ENCODE measurements around the gene BCAP31. TPM values are rescaled to one million over a fixed set of nuclear protein-coding genes. Genes with fewer than 3 reads are reported as not detected.

BCAP31 gene
- total RNA-seq (ENCODE audit: low replicate concordance): 75.4 and 111 TPM in 2 replicates

- TF ChIP-seq CTCF (IDR thresholded peaks at IDR 0.05; ENCODE audit: insufficient read depth, low read length): no peak
- peak; percentile 75 for DNase-seq (ENCODE audit: low read depth)
- peak within 1 kb of the TSS; percentile 72 for H3K4me3 ChIP-seq (ENCODE audit: low read depth, low read length)
Measured at GRCh38 chrX:153724252-153725038, at the start of gene BCAP31, which contains the start of gene ABCD1. BCAP31 (minus strand) TSS chrX:153724387; CDS start chrX:153723244, 1,143 bp downstream. ABCD1 (plus strand) TSS chrX:153724856; CDS start chrX:153725267, 411 bp downstream.

DNA sequence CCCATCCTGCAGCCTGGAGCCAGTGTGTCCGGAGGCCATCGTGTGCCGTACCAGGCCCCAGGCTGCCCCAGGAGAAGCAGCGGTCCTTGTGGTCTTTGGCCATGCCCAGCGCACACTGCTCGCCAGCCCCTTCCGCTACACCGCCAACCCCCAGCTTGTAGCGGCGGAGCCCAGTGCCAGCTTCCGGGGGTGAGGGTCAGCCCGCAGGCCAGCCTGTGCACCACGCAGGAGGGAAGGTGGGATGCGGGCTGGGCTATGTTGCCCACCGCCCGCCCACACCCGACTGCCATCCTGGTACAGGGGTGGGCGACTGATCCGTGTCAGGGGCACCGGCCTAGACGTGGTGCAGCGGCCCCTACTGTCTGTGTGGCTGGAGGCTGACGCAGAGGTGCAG lies 49.0 kb upstream of the BCAP31 start:
- DNase-seq (ENCODE audit: low read depth): no peak
- no peak overlapping the region for H3K4me3 ChIP-seq (ENCODE audit: low read depth, low read length)

DNA sequence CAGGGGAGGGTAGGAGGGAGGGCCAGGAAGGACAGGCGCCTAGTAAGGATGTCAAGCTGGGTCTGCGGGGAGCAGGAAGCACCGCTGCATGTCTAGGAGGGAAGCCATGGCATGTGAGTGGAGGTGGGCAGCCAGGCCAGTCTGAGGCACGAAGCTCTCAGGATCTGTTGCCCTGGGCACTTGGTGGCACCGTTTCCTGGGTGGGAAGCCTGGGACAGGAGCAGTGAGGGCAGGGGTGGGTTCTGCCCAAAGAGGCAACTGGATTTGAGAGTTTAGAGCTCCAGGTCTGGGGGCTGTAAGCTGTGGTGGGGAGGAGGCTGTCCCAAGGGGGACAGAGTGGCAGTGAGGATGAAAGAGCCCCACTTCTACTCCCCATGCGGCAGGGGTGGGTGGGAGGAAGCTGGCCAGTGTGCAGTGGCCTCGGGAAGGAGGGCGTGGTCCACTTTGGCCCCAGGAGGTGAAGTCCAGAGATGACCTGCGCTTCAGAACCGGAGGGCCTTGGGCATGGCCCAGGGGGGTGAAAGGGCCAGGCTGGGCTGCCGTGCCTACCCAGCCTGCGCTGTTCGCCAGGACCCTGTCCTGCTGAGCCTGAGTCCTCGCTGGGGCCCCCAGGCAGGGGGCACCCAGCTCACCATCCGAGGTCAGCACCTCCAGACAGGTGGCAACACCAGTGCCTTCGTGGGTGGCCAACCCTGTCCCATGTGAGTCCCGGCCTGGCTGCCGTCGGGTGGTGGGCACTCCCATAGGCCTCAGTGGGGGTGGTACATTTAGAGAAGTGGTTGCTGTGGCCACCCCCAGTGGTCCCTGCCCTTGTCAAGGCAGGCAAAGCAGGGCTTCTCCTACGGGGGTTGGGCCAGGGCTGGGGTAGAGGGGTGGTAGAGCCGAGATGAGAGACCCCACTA lies 48.4 kb upstream of the BCAP31 start:
- TF ChIP-seq CTCF (IDR thresholded peaks at IDR 0.05; ENCODE audit: insufficient read depth, low read length): no peak
- DNase-seq (ENCODE audit: low read depth): no peak
- H3K4me3 ChIP-seq (ENCODE audit: low read depth, low read length): no peak overlapping the region

More for the DNA sequence above, 49.0 kb upstream of the BCAP31 start:
- no peak for TF ChIP-seq CTCF (IDR thresholded peaks at IDR 0.05; ENCODE audit: insufficient read depth, low read length)

DNA sequence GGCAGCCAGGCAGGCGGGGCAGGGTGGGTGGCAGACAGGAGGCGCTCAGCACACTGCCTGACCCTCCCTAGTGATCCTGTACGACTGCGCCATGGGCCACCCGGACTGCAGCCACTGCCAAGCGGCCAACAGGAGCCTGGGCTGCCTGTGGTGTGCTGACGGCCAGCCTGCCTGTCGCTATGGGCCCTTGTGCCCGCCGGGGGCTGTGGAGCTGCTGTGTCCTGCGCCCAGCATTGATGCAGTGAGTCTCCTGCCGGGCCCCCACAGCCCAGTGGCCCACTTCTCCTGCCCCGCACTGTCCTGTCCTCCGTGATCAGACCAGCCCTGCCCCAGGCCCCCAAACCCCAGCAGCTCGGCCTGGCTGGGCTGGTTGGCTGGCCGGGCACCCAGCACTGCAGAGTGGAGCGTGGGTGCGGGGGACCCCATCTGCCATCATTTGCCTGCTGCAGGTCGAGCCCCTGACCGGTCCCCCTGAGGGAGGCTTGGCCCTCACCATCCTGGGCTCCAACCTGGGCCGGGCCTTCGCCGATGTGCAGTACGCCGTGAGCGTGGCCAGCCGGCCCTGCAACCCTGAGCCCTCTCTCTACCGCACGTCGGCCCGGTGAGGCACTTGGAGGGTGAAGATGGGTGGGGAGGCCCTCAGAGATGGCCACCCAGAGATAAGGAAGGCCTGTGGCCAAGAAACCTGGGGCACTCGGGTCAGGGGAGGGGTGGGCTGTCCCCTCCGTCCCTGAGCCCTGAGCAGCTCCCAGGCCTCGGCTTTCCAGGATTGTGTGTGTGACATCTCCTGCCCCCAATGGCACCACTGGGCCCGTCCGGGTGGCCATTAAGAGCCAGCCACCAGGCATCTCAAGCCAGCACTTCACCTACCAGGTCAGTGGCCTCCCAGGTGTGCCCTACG lies 47.5 kb upstream of the BCAP31 start:
- no peak for DNase-seq (ENCODE audit: low read depth)
- TF ChIP-seq CTCF (IDR thresholded peaks at IDR 0.05; ENCODE audit: insufficient read depth, low read length): no peak

GRCh38 chrX:153770601-153771414 lies 46.6 kb upstream of the BCAP31 start:
- DNase-seq (ENCODE audit: low read depth): no peak
- no peak overlapping the region for H3K4me3 ChIP-seq (ENCODE audit: low read depth, low read length)
- TF ChIP-seq CTCF (IDR thresholded peaks at IDR 0.05; ENCODE audit: insufficient read depth, low read length): no peak

More for the DNA sequence above, 47.5 kb upstream of the BCAP31 start:
- no peak overlapping the region for H3K4me3 ChIP-seq (ENCODE audit: low read depth, low read length)
